Gastrocnemius medialis (tissue), 4 donors: ENCODE data around the gene CFAP44. TPM values are rescaled to one million over a fixed set of nuclear protein-coding genes. Genes with fewer than 3 reads are reported as not detected.

Source experiments
- ATAC-seq, 2 donors: fragments of 150-250 bp; one replicate each; pipeline ENCODE4 v1.9.1; 2016
- DNase-seq, 2 donors: peaks; one replicate each; pipeline ENCODE4 v3.0.0-alpha.2; 2019
- H3K27ac ChIP-seq, 4 donors: fragments of 200-600 bp; sonication (generic); 1 replicate in 1 of 4; 2 replicates in 3 of 4; pipeline ENCODE4 v1.5.1; 2016 to 2018; ENCODE audit warnings: mild to moderate bottlenecking in 2 of 4, moderate library complexity in 1 of 4
- H3K27me3 ChIP-seq, 3 donors: fragments of 200-600 bp; sonication (generic) in 2 of 3; 1 replicate in 1 of 3; 2 replicates in 2 of 3; pipeline versions ENCODE4 v1.5.1 to v1.6.0; 2016 to 2019; ENCODE audit warnings: mild to moderate bottlenecking in 1 of 3, moderate library complexity in 1 of 3
- H3K36me3 ChIP-seq, 2 donors: fragments of 200-600 bp; sonication (generic) in 1 of 2; one replicate each; pipeline ENCODE4 v1.5.1; 2017 to 2018
- H3K4me1 ChIP-seq, 2 donors: fragments of 200-600 bp; sonication (generic) in 1 of 2; one replicate each; pipeline ENCODE4 v1.5.1; 2016 to 2017; ENCODE audit warnings: mild to moderate bottlenecking in 2 of 2
- H3K4me3 ChIP-seq, 4 donors: fragments of 200-600 bp; sonication (generic) in 3 of 4; 1 replicate in 1 of 4; 2 replicates in 3 of 4; pipeline ENCODE4 v1.5.1; 2016 to 2019; ENCODE audit warnings: mild to moderate bottlenecking in 2 of 4
- H3K9me3 ChIP-seq, 3 donors: fragments of 200-600 bp; sonication (generic) in 2 of 3; 1 replicate in 1 of 3; 2 replicates in 2 of 3; pipeline ENCODE4 v1.5.1; 2016 to 2019
- CTCF ChIP-seq, 5 experiments: fragments of 450-650 bp in 3 of 5; fragments of 200-600 bp in 2 of 5; sonication (generic) in 2 of 5; IDR thresholded peaks in 4 of 5; conservative IDR thresholded peaks in 1 of 5; 1 replicate in 4 of 5; 2 replicates in 1 of 5; pipeline ENCODE4 v1.5.1; 2016 to 2019; ENCODE audit warnings: antibody characterized with exemption in 5 of 5, mild to moderate bottlenecking in 3 of 5, moderate library complexity in 3 of 5
- POLR2A ChIP-seq, 2 donors: fragments of 450-650 bp; IDR thresholded peaks; one replicate each; pipeline ENCODE4 v1.6.1; 2017; ENCODE audit warnings: antibody characterized with exemption in 2 of 2, mild to moderate bottlenecking in 2 of 2, moderate library complexity in 2 of 2
- in situ Hi-C, 4 donors: fragments of 200-750 bp; cut with MboI; loops; one replicate each; pipeline versions ENCODE4 v1.15.0 to v1.8.0; 2017; ENCODE audit warnings: low sequenced_read_pairs in 4 of 4
- intact Hi-C: fragments of 100-400 bp; cut with DNase I; formaldehyde crosslinking; loops from one replicate; pipeline ENCODE4 v1.15.1; 2023; ENCODE audit warnings: low total_unique reads
- total RNA-seq, 4 donors: library from RNA; depleted of rRNA; stranded (reverse); fragments of >200 nt; gene quantifications; one replicate each; pipeline versions ENCODE4 v1.1.0 to v1.2.3, GENCODE V29; 2016

Gene CFAP44
- total RNA-seq, 4 donors from 2014 or later: 0.40 to 2.3 (median 0.97) TPM

- no peaks in the 10 kb centered on the region for H3K27me3 ChIP-seq
- no peaks in the 10 kb centered on the region for H3K9me3 ChIP-seq
- TF ChIP-seq CTCF (IDR thresholded peaks at IDR 0.05 in 4 of 5, conservative IDR thresholded peaks at IDR 0.05 in 1 of 5) (no peak), POLR2A (IDR thresholded peaks at IDR 0.05) (no peak)
- DNase-seq (no peak), ATAC-seq (no peak)
- H3K27ac ChIP-seq: no peak overlapping the region
- H3K4me1 ChIP-seq: no peaks in the 10 kb centered on the region
- H3K4me3 ChIP-seq: no peak overlapping the region
- H3K36me3 ChIP-seq: peaks cover 0 to 3% of the 10 kb centered on the region in 2 donors
- in situ Hi-C loops (no loop called here), intact Hi-C loops (no loop called here)
Measured at GRCh38 chr3:113455446-113455845, 14.2 kb upstream of the CFAP44 start.

- Histone ChIP-seq H3K27ac (no peak overlapping the region), H3K36me3 (peaks cover 0 to 3% of the 10 kb centered on the region in 2 donors), H3K9me3 (no peaks in the 10 kb centered on the region), H3K27me3 (no peaks in the 10 kb centered on the region), H3K4me1 (no peaks in the 10 kb centered on the region), H3K4me3 (no peak overlapping the region)
- TF ChIP-seq CTCF (IDR thresholded peaks at IDR 0.05 in 4 of 5, conservative IDR thresholded peaks at IDR 0.05 in 1 of 5) (no peak), POLR2A (IDR thresholded peaks at IDR 0.05) (no peak)
- in situ Hi-C loops (no loop called here), intact Hi-C loops (no loop called here)
- no peak for ATAC-seq
- no peak for DNase-seq
Measured at GRCh38 chr3:113454630-113455029, 13.3 kb upstream of the CFAP44 start.

- Histone ChIP-seq H3K4me1 (no peaks in the 10 kb centered on the region), H3K9me3 (no peaks in the 10 kb centered on the region), H3K36me3 (peaks cover 0 to 3% of the 10 kb centered on the region in 2 donors), H3K27me3 (no peaks in the 10 kb centered on the region), H3K4me3 (no peak overlapping the region), H3K27ac (no peak overlapping the region)
- TF ChIP-seq CTCF (IDR thresholded peaks at IDR 0.05 in 4 of 5, conservative IDR thresholded peaks at IDR 0.05 in 1 of 5) (no peak), POLR2A (IDR thresholded peaks at IDR 0.05) (no peak)
- ATAC-seq (no peak), DNase-seq (no peak)
- intact Hi-C loops (no loop called here), in situ Hi-C loops (no loop called here)
Measured at GRCh38 chr3:113454057-113454456, 12.8 kb upstream of the CFAP44 start.

GRCh38 chr3:113450911-113451310, 9.6 kb upstream of the CFAP44 start:
- DNase-seq (no peak), ATAC-seq (no peak)

More at GRCh38 chr3:113450911-113451310, 9.6 kb upstream of the CFAP44 start:
- TF ChIP-seq CTCF (IDR thresholded peaks at IDR 0.05 in 4 of 5, conservative IDR thresholded peaks at IDR 0.05 in 1 of 5): no peak
- no peak for TF ChIP-seq POLR2A (IDR thresholded peaks at IDR 0.05)
- intact Hi-C loops (no loop called here), in situ Hi-C loops (no loop called here)
- Histone ChIP-seq H3K4me1 (no peaks in the 10 kb centered on the region), H3K27me3 (no peaks in the 10 kb centered on the region), H3K36me3 (peaks cover 0 to 2% of the 10 kb centered on the region in 2 donors), H3K4me3 (no peak overlapping the region), H3K27ac (no peak overlapping the region), H3K9me3 (no peaks in the 10 kb centered on the region)
